Activated CD8-positive, alpha-beta T cell treated with anti-CD3 and anti-CD28 coated beads, Interleukin-2, amount 10 ng/mL, durations not matched to agents 7 days and 5 days (primary cell): ENCODE results near the gene IQCN. TPM values are rescaled to one million over a fixed set of nuclear protein-coding genes. Genes with fewer than 3 reads are reported as not detected.
A peak's percentile ranks its signal among the peaks of the same experiment; 100 is the strongest.

Experiments used
- ATAC-seq: fragments of 150-1000 bp; cut with Tn5 transposase; one replicate; pipeline ENCODE4 v1.10.0; 2021; ENCODE audit warnings: moderate library complexity
- CTCF ChIA-PET: fragments of 350-600 bp; sonication (Branson Sonifier 250); formaldehyde crosslinking; loops from one replicate; lab custom pipeline; 2021; ENCODE audit warnings: antibody characterized with exemption; lab: Charles Lee
- POLR2A ChIA-PET: fragments of 350-600 bp; sonication (Branson Sonifier 250); formaldehyde crosslinking; loops from one replicate; lab custom pipeline; 2021; ENCODE audit warnings: antibody characterized with exemption; lab: Charles Lee
- DNase-seq: peaks from one replicate; pipeline ENCODE4 v3.0.0-alpha.2; 2020
- H3K27ac Mint-ChIP-seq: one replicate; pipeline ENCODE4 v1.8.0; 2021; ENCODE audit warnings: mild to moderate bottlenecking, mixed read lengths
- H3K27me3 Mint-ChIP-seq: one replicate; pipeline ENCODE4 v1.8.0; 2021; ENCODE audit warnings: low read depth, mixed read lengths
- H3K36me3 Mint-ChIP-seq: one replicate; pipeline ENCODE4 v1.8.0; 2021; ENCODE audit warnings: low read depth, mixed read lengths
- H3K4me1 Mint-ChIP-seq: one replicate; pipeline ENCODE4 v1.8.0; 2021; ENCODE audit warnings: low read depth, mixed read lengths
- H3K4me3 Mint-ChIP-seq: one replicate; pipeline ENCODE4 v1.8.0; 2021; ENCODE audit warnings: mild to moderate bottlenecking, mixed read lengths
- H3K9me3 Mint-ChIP-seq: one replicate; pipeline ENCODE4 v1.8.0; 2022; ENCODE audit warnings: mixed read lengths; ENCODE audit not compliant: insufficient read depth
- total RNA-seq, 2 experiments: library from RNA; stranded (reverse); gene quantifications; one replicate each; pipeline ENCODE4 v1.2.3, GENCODE V29; 2021

IQCN gene
- total RNA-seq, 2 experiments from 2014 or later: 3.7 to 4.2 TPM

GRCh38 chr19:18252370-18252717 is 21.9 kb downstream of the IQCN start:
- Mint-ChIP-seq H3K27ac (no peak overlapping the region), H3K9me3 (no peaks in the 10 kb centered on the region), H3K4me1 (no peaks in the 10 kb centered on the region), H3K27me3 (peaks cover 23% of the 10 kb centered on the region), H3K4me3 (no peak overlapping the region), H3K36me3 (no peaks in the 10 kb centered on the region)
- CTCF ChIA-PET: interaction anchor here (0.8 to 7.7 kb wide), 27 partner anchors 10 to 314 kb away, joined by 3 to 135 read pairs (median 4); partner anchors contain the start of genes IQCN, MPV17L2 and RAB3A
- no peak for ATAC-seq
- POLR2A ChIA-PET: interaction anchor here (0.7 to 1.5 kb wide), 4 partner anchors 19 to 47 kb away, joined by 3 to 6 read pairs (median 3); no protein-coding TSS in a partner anchor
- DNase-seq: no peak

GRCh38 chr19:18251587-18252369 is 22.5 kb downstream of the IQCN start:
- ATAC-seq (peak; percentile 74), DNase-seq (peak; percentile 88)
- no peak overlapping the region for H3K4me3 Mint-ChIP-seq
- H3K27me3 Mint-ChIP-seq: peaks cover 23% of the 10 kb centered on the region
- ChIA-PET POLR2A (interaction anchor here (1.0 to 1.5 kb wide), 2 partner anchors 43 to 46 kb away, joined by 3 read pairs; no protein-coding TSS in a partner anchor), CTCF (interaction anchor here (0.6 to 7.7 kb wide), 33 partner anchors 11 to 314 kb away, joined by 3 to 135 read pairs (median 4); partner anchors contain the start of genes IQCN, JUND, MPV17L2 and RAB3A)
- H3K4me1 Mint-ChIP-seq: no peaks in the 10 kb centered on the region
- H3K27ac Mint-ChIP-seq: no peak overlapping the region
- H3K9me3 Mint-ChIP-seq: no peaks in the 10 kb centered on the region
- no peaks in the 10 kb centered on the region for H3K36me3 Mint-ChIP-seq

GRCh38 chr19:18249834-18250233 is 24.4 kb downstream of the IQCN start:
- Mint-ChIP-seq H3K4me1 (no peaks in the 10 kb centered on the region), H3K9me3 (no peaks in the 10 kb centered on the region), H3K4me3 (no peak overlapping the region), H3K27me3 (peaks cover 20% of the 10 kb centered on the region), H3K27ac (no peak overlapping the region), H3K36me3 (no peaks in the 10 kb centered on the region)
- ATAC-seq: no peak
- CTCF ChIA-PET: interaction anchor here (1.3 to 7.7 kb wide), 5 partner anchors 11 to 58 kb away, joined by 3 to 135 read pairs (median 5); partner anchors contain the start of genes MPV17L2 and RAB3A
- POLR2A ChIA-PET: no interaction called here
- no peak for DNase-seq

- POLR2A ChIA-PET: no interaction called here
These were observed 29.0 kb downstream of the IQCN start for GRCh38 chr19:18245297-18245696.

GRCh38 chr19:18239303-18239702 is 34.9 kb downstream of the IQCN start:
- ATAC-seq: no peak
- Mint-ChIP-seq H3K27me3 (peaks cover 11% of the 10 kb centered on the region), H3K9me3 (no peaks in the 10 kb centered on the region), H3K4me1 (no peaks in the 10 kb centered on the region), H3K36me3 (no peaks in the 10 kb centered on the region), H3K27ac (no peak overlapping the region), H3K4me3 (no peak overlapping the region)
- ChIA-PET POLR2A (no interaction called here), CTCF (interaction anchor here (1.0 to 3.7 kb wide), 5 partner anchors 14 to 90 kb away, joined by 4 to 20 read pairs (median 4); partner anchors contain the start of gene RAB3A)
- DNase-seq: peak; percentile 45

More at GRCh38 chr19:18245297-18245696, 29.0 kb downstream of the IQCN start:
- CTCF ChIA-PET: no interaction called here
- Mint-ChIP-seq H3K27ac (no peak overlapping the region), H3K27me3 (peaks cover 4% of the 10 kb centered on the region), H3K9me3 (no peaks in the 10 kb centered on the region), H3K4me3 (no peak overlapping the region), H3K4me1 (no peaks in the 10 kb centered on the region), H3K36me3 (no peaks in the 10 kb centered on the region)
- ATAC-seq: no peak
- DNase-seq: no peak

GRCh38 chr19:18234194-18234593 is 40.1 kb downstream of the IQCN start:
- Mint-ChIP-seq H3K27me3 (peaks cover 28% of the 10 kb centered on the region), H3K4me1 (peaks cover 6% of the 10 kb centered on the region), H3K9me3 (no peaks in the 10 kb centered on the region), H3K4me3 (no peak overlapping the region), H3K36me3 (no peaks in the 10 kb centered on the region), H3K27ac (no peak overlapping the region)
- CTCF ChIA-PET: interaction anchor here (0.8 to 1.5 kb wide), 2 partner anchors 16 to 296 kb away, joined by 3 to 4 read pairs; no protein-coding TSS in a partner anchor
- DNase-seq (no peak), ATAC-seq (no peak)
- POLR2A ChIA-PET: interaction anchor here (1.8 to 2.0 kb wide), 2 partner anchors 24 to 47 kb away, joined by 4 to 8 read pairs; partner anchors contain the start of gene JUND

GRCh38 chr19:18233224-18233825 is 40.9 kb downstream of the IQCN start:
- Mint-ChIP-seq H3K4me1 (peaks cover 6% of the 10 kb centered on the region), H3K9me3 (no peaks in the 10 kb centered on the region), H3K36me3 (no peaks in the 10 kb centered on the region), H3K27ac (no peak overlapping the region), H3K27me3 (peaks cover 27% of the 10 kb centered on the region), H3K4me3 (no peak overlapping the region)
- CTCF ChIA-PET: interaction anchor here (0.7 to 1.7 kb wide), 4 partner anchors 9 to 295 kb away, joined by 3 to 6 read pairs (median 4); no protein-coding TSS in a partner anchor
- ATAC-seq: peak; percentile 87
- POLR2A ChIA-PET: interaction anchor here (0.6 to 2.0 kb wide), 4 partner anchors 14 to 48 kb away, joined by 4 to 8 read pairs (median 5); partner anchors contain the start of gene JUND
- DNase-seq: peak; percentile 79

- Mint-ChIP-seq H3K27me3 (peaks cover 32% of the 10 kb centered on the region), H3K4me3 (no peak overlapping the region), H3K27ac (no peak overlapping the region), H3K36me3 (no peaks in the 10 kb centered on the region), H3K4me1 (peaks cover 6% of the 10 kb centered on the region), H3K9me3 (no peaks in the 10 kb centered on the region)
- DNase-seq (no peak), ATAC-seq (peak; percentile 12)
- ChIA-PET POLR2A (interaction anchor here (0.6 to 2.0 kb wide), 5 partner anchors 13 to 946 kb away, joined by 3 to 8 read pairs (median 4); partner anchors contain the start of gene JUND), CTCF (interaction anchor here (0.7 to 1.7 kb wide), 4 partner anchors 8 to 294 kb away, joined by 3 to 6 read pairs (median 4); no protein-coding TSS in a partner anchor)
These were observed 41.6 kb downstream of the IQCN start for GRCh38 chr19:18232540-18233223.

- Mint-ChIP-seq H3K27me3 (peaks cover 40% of the 10 kb centered on the region), H3K9me3 (no peaks in the 10 kb centered on the region), H3K4me1 (peaks cover 8% of the 10 kb centered on the region), H3K4me3 (no peak overlapping the region), H3K36me3 (no peaks in the 10 kb centered on the region), H3K27ac (no peak overlapping the region)
- ChIA-PET POLR2A (interaction anchor here (0.6 kb wide), 1 partner anchor 142 kb away, joined by 4 read pairs; no protein-coding TSS in a partner anchor), CTCF (interaction anchor here (0.9 to 1.7 kb wide), 2 partner anchors 20 to 23 kb away, joined by 3 to 6 read pairs; no protein-coding TSS in a partner anchor)
- no peak for DNase-seq
- ATAC-seq: no peak
These were observed 42.5 kb downstream of the IQCN start for GRCh38 chr19:18231775-18232174.

- H3K9me3 Mint-ChIP-seq: no peaks in the 10 kb centered on the region
- no peak overlapping the region for H3K27ac Mint-ChIP-seq
- CTCF ChIA-PET: interaction anchor here (0.8 kb wide), 1 partner anchor 23 kb away, joined by 3 read pairs; no protein-coding TSS in a partner anchor
- H3K4me1 Mint-ChIP-seq: peaks cover 8% of the 10 kb centered on the region
- POLR2A ChIA-PET: no interaction called here
- no peak for DNase-seq
- H3K36me3 Mint-ChIP-seq: no peaks in the 10 kb centered on the region
- no peak for ATAC-seq
- H3K27me3 Mint-ChIP-seq: peaks cover 43% of the 10 kb centered on the region
- H3K4me3 Mint-ChIP-seq: no peak overlapping the region
These were observed 43.1 kb downstream of the IQCN start for GRCh38 chr19:18230941-18231734.
